NCI-H2196 (cell line): Measurements from ENCODE around the gene FCHO2.
A peak's percentile ranks its signal among the peaks of the same experiment; 100 is the strongest.
"Not testable (repeated sequence)": the region's sequence is repeated elsewhere in the genome, so short reads cannot be mapped to it uniquely, and the experiment has no call there.

Experiments
- DNase-seq: peaks from one replicate; lab custom pipeline; 2025; ENCODE audit not compliant: unreplicated experiment; lab: John Stamatoyannopoulos, UW

Gene FCHO2

GRCh38 chr5:72955768-72956323 is at the start of gene FCHO2:
FCHO2 (plus strand) TSS chr5:72956041; CDS start chr5:72956097, 56 bp downstream.
- peak; percentile 87 for DNase-seq

- DNase-seq: no peak
These were observed 49.0 kb upstream of the FCHO2 start for GRCh38 chr5:72906806-72907205.

GRCh38 chr5:72908664-72909063 is 47.2 kb upstream of the FCHO2 start:
- DNase-seq: no peak

- no peak for DNase-seq
These were observed 38.5 kb upstream of the FCHO2 start for GRCh38 chr5:72917371-72917776.

- DNase-seq: peak; percentile 4
These were observed 34.9 kb upstream of the FCHO2 start for GRCh38 chr5:72920690-72921502.

GRCh38 chr5:72921886-72922285 is 34.0 kb upstream of the FCHO2 start:
- DNase-seq: no peak

GRCh38 chr5:72922422-72922821 is 33.4 kb upstream of the FCHO2 start:
- no peak for DNase-seq

GRCh38 chr5:72925336-72926010 is 30.4 kb upstream of the FCHO2 start:
- DNase-seq: no peak

GRCh38 chr5:72932686-72933085 is 23.2 kb upstream of the FCHO2 start:
- DNase-seq: not testable (repeated sequence)

- DNase-seq: not testable (repeated sequence)
These were observed 20.7 kb upstream of the FCHO2 start for GRCh38 chr5:72934953-72935725.

- DNase-seq: no peak
These were observed 18.9 kb upstream of the FCHO2 start for GRCh38 chr5:72936893-72937292.

- no peak for DNase-seq
These were observed 18.3 kb upstream of the FCHO2 start for GRCh38 chr5:72937517-72938061.

GRCh38 chr5:72938206-72938605 is 17.6 kb upstream of the FCHO2 start:
- DNase-seq: no peak

- no peak for DNase-seq
These were observed 15.8 kb upstream of the FCHO2 start for GRCh38 chr5:72940082-72940481.

- no peak for DNase-seq
These were observed 12.5 kb upstream of the FCHO2 start for GRCh38 chr5:72943307-72943706.

- no peak for DNase-seq
These were observed 8.3 kb upstream of the FCHO2 start for GRCh38 chr5:72947498-72947897.

GRCh38 chr5:72949481-72949880 is 6.4 kb upstream of the FCHO2 start:
- no peak for DNase-seq

- DNase-seq: no peak
These were observed 4.0 kb upstream of the FCHO2 start for GRCh38 chr5:72951671-72952468.

GRCh38 chr5:72954389-72954788 is 1.5 kb upstream of the FCHO2 start:
- no peak for DNase-seq

GRCh38 chr5:72955143-72955767 is 586 bp upstream of the FCHO2 start:
- DNase-seq: peak; percentile 70
